Kidney tubule cell (primary cell): Measurements from ENCODE around the gene OR4F6.
"Not testable (repeated sequence)": the region's sequence is repeated elsewhere in the genome, so short reads cannot be mapped to it uniquely, and the experiment has no call there.

Source experiments
- DNase-seq: peaks from one replicate; pipeline ENCODE4 v3.0.0-alpha.2; 2018; ENCODE audit warnings: low spot score

Gene OR4F6, protein sequence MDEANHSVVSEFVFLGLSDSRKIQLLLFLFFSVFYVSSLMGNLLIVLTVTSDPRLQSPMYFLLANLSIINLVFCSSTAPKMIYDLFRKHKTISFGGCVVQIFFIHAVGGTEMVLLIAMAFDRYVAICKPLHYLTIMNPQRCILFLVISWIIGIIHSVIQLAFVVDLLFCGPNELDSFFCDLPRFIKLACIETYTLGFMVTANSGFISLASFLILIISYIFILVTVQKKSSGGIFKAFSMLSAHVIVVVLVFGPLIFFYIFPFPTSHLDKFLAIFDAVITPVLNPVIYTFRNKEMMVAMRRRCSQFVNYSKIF

DNA sequence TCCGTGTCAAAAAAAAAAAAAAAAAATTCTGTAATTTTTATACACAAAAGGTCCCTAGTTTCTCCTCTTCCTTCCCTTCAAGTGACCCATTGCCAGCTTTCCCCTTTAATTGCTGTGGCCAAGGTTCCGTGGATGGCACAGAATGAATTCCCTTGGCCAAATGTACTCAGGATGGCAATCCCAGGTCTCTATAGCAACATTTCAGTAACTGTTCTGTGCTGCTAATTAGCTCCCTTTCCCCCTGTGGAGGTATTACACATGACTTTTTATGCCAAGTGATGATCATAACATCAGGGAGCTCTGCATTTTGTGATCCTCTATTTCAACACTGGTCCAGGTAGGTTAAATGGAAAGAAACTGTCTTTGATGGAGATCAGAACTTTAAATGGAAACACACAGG is at the start of gene OR4F6:
Gene OR4F6 (plus strand): TSS at position 301 of the 400 bp plus-strand sequence. CDS start 2,211 bp downstream, outside the sequence.
- DNase-seq, result no peak

DNA sequence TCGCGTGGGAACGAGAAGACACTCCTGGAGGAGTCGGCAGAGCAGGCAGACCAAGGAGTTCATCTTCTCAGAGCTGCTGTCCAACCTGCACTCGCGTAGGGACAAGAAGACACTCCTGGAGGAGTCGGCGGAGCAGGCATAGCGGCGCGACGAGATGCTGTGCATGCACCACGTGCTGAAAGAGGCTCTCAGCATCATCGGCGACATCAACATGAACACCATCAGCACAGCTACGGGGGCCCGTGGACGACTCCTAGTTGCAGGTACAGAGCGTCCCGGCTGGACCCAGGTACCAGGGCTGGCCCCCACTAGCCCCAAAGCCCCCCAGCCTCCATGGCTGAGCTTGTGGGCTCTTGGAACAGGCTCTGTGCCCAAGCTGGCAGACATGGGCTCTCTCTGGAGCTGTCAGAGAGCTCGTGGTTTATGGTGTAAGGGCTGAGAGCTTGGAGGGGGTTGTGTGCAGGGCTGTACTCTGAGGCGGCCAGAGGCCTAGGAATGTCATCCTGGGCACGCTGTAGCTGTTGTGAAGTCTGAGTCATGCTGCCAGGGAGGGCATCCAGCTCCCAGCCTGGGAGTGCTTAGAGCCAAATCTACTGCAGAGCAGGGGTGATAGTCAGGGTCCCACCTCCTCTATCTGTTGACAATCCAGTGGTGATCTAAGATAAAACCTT is 38.5 kb upstream of the OR4F6 start:
- peak; percentile 41 for DNase-seq

DNA sequence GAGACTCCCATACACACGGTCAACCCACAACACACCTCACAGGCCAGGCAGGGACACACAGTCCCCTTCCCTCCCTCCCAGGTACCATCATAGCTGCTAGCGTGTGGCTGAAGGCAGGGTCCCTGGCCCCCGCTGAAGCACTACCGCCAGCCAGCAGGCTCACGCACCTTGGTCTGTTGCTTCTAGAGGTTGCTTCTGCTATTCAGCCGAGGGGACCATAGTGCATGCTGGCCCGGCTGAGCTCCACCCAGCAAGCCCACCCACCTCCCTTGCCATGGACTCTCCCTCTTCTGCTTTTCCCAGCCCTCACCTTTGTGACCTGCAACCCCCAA is 38.0 kb upstream of the OR4F6 start:
- DNase-seq, result not testable (repeated sequence)

DNA sequence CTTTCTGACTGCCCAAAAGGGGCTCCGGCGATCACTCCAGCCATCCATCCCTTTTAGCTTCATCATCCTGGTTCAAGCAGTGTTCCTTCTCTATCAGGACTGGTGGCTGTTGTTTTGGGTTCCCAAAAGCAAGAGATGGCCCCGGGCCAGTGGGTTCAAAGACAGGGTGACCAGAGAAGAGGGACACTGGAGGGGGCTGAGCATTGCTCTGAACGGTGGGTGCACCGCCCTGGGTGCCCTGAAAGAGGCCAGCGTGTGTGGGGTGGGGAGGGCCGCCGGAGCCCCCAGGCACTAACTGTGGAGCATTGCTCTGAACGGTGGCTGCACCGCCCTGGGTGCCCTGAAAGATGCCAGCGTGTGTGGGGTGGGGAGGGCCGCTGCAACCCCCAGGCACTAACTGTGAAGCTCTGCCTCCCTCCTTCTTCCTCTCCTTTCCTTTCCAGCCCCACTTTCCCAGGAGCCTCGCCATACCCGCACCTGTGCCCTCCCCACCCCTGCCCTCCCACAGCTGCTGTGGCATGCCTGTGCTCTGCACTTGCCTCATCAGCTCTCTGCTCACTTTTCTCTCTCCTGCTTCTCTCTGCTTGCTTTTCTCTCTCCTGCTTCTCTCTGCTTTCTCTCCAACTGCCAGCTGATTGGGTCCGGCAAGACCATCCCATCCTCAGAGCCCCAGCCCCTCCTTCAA is 37.4 kb upstream of the OR4F6 start:
- DNase-seq, result no peak

DNA sequence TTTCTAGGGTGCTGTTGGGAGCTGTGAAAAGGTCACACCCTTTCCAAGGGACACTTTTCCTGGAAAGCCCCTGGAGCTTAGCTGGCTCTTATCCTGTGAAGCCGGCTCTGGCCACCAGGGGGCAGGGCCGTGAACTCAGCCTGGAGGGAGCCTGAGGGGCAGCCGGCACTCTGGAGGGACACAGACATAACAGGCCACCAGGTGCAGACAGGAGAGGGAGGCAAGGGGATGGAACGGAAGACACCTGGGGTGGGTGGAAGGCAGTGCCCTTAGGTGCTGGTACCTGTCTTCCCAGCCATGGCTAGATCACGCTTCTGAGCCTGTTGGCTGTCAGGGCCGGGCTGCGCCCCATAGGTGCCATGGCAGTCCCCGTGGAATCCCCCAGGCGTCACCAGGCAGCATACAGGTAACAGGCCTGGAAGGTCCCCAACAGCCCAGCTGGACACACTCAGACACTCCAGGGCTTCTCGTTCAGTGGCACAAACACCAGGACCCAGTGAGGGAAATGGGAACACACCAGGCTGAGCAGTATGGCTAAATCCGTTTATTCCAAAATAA is 36.1 kb upstream of the OR4F6 start:
- DNase-seq, result not testable (repeated sequence)

DNA sequence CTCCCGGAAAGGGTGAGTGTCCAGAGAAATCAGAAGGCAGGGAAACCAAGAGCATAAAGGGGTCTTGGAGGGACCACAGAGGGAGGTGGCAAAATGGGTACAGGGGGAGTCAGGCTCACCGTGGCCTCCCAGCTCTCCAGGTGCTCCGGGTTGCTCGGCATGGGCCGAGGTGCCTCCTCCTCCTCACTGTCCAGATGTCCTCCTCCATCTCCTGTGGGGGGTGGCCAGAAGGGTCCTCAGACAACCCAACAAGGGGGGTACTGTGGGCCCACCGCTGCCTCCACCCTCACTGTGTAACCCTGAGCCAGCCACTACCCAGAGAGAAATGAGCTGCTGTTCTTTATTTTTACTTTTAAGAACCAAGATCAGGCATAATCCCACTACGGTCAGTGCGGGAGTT is 30.4 kb upstream of the OR4F6 start:
- DNase-seq, result no peak

DNA sequence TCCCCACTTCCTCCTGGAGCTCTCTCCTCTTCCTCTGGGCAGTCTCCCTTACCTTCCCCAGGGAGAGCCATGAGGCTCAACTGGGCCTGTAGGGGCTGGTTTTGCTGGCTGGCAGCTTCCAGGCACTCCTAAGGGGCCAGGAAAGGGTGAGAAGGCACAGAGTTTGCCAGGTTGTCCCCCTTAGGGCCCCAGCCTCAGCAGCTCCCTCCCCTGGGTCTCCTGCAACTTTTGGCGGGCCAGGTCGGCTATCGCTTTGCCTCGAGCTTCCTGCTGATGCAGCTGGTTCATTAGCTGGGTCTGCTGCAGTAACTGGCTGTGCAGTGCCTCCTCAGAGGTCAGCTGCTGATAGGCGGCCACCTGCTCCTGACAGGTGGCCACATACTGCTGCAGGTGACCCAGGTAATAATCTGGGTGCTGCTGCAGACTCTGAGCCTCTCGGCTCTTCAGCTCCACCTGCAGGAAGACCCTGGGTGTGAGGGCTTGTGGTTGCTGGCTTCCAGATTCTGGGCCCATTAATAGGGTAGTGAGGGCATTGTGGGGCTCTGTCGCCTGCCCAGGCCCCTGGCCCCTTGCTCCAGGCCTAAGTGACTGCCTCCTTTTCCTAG is 29.7 kb upstream of the OR4F6 start:
- DNase-seq, result no peak

DNA sequence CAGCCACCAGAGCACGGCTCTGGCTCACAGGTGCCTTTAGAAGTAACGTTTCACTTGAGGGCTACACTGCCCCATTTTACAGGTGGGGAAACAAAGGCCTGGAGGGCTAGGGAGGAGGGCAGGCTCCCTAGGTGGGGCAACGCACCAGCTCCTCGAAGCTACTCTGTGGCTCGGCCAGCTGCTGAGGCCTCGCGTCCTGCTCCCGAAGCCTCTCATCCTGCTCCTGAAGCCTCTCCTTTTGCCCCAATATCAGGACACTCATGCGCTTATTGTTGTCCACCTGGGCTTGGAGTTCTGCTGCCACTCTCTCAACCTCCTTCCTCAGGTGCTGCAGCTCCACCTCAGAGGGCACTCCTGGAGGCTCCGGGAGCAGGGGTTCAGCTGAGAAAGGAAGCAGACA is 28.2 kb upstream of the OR4F6 start:
- no peak for DNase-seq

DNA sequence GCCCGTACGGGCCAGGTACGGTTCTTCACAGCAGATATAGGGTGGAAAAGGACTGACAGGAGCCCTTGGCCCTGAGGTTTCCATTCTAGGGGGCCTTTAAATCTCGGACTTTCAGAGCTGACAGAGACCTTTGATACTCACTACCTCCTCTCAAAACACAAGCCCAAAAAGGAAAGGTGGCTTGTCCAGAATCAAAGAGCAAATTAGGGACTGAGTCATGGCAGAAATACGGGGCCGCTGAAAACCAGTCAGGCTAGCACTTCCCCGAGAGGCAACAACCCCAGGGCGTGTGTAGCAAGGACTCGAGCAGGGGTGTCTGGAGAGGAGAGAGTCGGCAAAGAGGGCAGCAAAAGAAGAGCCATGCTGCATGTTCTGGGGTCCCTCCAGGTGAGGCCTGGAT is 24.7 kb upstream of the OR4F6 start:
- DNase-seq, result not testable (repeated sequence)

DNA sequence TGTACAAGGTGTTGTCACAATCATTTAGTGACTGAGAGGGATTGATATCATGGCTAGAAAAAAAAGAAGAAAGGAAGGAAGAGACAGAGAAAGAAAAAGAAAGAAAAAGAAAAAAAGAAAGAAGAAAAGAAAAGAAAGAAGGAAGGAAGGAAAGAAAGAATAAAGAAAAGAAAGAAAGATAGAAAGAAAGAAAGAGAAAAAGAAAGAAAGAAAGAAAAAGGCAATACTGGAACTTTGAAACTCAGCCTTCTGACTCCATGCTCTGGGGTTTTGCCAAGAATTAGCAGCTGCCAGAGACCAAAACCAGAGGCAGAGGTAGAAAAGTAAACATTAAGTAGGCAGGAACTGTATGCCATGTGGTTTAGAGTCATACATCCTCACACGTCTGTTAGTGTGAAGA is 23.1 kb upstream of the OR4F6 start:
- peak; percentile 29 for DNase-seq

DNA sequence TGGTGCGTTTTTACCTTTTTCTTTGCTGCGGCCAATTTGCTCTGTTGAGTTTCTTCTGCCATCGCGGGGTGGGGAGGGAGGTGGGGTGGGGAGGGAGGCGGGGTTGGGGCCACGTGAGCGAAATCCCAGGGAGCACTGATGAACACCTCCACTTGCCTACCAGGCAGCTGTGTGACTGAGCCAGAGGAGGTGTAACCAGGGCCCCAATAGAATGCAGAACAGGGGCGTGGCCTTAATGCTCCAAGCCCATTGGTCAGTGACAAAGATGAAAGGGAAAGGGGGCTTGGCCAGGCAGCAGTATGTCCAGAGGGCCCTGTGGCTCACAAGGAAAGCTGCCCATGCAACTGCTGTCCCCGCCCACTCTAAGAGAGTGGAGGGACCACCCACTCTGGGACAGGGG is 21.4 kb upstream of the OR4F6 start:
- no peak for DNase-seq

DNA sequence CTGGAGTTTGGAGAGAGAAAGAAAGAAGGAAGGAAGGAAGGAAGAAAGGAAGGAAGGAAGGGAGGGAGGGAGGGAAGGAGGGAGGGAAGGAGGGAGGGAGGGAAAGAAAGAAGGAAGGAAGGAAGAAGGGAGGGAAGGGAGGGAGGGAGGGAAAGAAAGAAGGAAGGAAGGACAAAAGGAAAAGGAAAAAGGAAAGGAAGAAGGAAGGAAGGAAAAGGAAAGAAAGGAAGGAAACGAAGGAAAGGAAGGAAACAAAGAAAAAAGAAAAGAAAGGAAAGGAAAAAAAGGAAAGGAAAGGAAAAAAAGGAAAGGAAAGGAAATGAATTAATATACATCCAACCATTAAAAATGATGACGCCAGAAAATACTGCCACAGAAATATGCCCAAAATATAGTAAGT is 18.7 kb upstream of the OR4F6 start:
- DNase-seq, result no peak

DNA sequence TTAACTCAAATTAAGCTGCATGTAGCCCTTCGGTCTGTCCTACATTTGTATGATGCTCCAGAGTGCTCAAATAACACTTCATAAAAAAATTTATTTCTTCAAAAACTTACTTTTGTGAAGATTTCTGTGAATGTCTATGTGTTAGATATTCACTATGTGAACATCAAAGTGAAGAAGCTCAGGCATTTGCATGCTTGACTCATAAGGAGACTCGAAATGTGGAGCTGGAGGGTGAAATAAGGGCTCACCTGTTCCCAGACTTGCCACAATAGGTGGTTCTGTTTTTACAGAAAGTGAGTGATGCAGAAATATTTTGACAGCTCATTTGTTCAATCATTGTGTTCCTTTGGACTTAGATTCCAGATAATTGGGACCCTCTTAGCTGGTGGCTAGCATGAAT is 16.9 kb upstream of the OR4F6 start:
- DNase-seq, result not testable (repeated sequence)

DNA sequence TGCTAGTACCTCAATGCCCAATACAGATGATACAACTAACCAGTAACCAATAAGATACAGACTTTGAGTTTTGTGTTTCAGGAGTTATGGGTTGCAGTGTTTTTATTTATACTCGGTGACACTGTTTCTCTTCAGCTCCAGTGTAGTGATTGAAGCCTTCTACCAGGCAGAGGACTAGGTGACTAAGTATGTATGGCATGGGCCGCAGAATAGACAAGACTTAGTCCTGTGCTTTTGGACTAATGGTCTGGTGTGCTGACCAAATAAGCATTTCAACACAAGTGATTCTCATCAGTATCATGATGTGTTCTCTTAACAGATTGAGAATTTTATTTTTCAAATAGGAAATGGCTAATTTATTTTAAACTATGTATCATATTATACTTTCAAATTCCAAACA is 15.3 kb upstream of the OR4F6 start:
- not testable (repeated sequence) for DNase-seq

DNA sequence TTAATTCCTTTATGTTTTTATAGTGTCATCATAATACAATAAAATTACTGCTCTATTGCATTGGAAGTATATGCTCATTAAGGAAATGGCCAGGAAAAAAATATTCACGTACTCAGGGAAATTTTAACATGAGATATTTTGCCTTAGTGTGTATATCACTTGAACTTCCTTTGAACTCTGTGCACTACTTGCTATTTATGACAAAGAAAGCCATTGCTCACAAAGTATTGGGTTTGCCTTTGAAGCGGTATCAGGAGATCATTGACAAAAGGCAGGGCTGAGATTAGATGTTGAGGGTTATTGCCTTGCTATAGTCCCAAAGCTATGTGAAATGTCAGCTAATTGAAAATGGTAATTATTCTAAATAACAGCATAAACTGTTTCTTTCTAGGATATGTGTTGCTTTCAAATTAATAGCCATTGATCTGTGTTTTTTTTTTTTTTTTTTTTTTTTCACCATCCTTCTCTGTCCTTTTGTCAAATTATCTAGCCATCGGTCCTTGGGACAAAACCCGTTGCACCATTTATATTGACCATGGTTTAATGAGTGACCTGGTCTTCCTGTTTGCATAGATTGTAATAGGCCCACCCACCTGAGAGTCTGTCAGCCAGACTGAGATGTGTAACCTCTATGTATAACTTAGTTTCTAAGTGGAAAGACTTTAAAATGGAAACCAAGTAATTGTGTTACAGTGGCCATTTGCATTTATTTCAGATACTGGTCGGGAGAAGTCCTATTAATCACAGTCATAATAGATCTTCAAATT is 14.6 kb upstream of the OR4F6 start:
- DNase-seq, result not testable (repeated sequence)

DNA sequence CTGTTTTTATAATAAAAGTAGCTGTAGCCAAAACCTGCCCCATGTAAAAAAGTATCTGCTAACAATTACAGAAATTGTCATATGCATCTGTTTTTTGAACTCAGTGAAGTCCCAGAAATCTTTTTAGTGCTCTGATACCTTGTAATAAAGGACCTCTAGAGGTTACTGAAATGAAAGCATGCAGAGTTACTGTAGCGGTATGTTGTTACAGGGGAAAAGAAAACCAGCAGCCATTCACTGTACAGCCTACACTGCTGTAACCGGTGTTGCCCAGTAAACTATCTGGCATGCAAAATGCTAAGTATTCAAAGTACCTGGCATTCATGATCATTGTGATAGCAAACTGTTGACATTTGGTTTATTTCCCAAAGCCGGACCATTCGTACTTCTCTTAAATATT is 12.6 kb upstream of the OR4F6 start:
- not testable (repeated sequence) for DNase-seq

DNA sequence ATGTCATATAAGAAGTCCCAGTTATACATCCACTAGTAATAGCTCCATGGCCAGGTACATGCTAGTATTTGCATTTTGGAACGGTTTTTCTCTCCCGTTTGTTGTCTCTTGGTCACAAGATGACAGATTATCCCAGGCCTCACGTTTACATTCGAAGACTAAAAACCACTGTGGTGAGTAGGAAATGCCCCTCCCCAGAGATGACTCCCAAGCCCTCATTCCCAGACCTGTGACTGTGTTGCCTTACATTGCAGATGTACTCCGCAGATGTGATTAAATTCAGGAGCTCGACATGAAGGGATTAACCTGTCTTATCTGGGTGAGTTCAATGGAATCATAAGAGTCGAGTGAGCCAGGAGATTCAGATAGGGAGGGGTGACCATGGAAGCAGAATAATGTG is 9.3 kb upstream of the OR4F6 start:
- DNase-seq, result not testable (repeated sequence)

DNA sequence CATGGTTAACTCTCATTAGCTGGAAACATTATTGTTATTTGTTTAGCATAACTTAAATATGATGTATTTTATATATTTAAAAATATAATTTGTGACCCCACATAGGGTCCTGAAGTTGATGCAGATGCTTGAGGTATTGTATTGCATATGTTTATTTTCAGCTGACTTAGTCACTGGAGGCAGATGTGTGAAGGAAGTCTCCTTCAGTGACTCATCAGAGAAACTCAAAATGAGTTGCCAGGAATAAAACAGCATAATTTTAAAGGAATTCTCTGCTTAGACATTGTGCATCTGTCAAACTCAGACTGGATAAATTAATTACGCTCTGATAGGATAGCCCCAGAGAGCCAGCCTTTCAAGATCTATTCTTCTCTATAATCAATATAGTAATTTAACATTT is 7.9 kb upstream of the OR4F6 start:
- DNase-seq, result peak; percentile 72

DNA sequence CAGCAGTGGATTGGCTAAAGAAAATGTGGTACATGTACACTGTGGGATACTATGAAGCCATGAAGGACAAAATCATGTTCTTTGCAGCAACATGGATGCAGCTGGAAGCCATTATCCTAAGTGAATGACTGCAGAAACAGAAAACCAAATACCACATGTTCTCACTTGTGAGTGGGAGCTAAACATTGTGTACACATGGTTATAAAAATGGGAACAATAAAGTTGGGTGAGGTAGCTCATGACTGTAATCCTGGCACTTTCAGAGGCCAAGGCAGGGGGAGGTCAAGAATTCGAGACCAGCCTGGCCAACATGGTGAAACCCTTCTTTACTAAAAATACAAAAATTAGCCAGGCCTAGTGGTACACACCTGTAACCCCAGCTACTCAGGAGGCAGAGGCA is 3.6 kb upstream of the OR4F6 start:
- DNase-seq, result no peak

DNA sequence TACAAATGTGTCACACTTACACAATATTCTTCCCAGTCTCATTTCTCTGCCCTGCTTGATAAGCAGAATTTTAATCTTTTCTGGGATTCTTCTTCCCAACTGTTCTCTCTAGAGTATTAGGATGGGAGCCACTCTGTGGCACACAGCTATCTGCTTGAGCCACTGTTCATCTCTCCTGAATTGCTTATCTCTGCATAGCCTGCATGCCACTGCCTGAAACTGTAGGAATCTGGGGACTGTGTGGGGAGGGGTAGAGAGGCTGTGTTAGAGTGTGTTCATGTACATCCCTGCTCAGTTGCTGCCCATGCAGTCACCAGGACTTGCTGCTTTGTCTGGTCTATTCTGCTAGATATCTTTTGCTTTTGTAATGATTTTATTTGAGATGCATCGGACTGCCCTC is 2.3 kb upstream of the OR4F6 start:
- no peak for DNase-seq

DNA sequence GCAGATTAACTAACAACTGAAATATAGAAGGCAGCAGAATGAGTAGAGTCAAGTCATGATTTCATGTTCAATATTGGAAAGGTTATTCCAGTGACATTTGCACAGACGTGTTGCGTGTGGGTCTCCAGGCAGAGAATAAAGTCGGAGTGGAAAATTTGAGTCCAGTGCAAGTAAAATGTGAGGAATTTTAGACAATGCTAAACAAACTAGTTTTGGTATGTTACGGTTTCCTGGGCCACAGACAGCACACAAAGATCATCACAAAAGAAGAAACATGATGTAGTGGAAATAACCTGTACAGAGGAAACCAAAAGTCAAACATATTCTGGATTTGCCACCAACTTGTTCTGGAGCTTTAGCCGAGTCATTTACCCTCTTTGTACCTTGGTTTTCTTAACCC is 367 bp downstream of the OR4F6 start:
- no peak for DNase-seq

DNA sequence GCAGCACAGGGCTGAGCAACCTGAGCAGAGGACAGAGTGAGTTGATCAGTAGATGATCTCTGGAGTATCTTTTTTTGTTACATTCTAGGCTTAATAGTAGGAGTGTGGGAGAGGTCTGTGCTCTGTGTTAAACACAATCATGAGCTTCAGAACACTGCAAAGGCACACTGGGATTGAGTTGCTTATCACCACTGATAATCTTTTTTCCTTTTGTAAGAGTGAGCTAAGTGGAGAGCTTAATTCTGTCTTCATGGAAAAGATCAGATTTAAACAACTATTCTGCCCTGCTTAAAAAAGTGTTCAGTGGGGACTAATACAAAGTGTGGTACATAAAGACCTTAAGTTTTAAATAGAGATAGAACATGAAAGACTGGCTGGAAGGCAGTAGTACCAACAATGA is 1.1 kb downstream of the OR4F6 start:
- DNase-seq, result no peak
